ENCODE data around the gene SMURF1.
"Not testable (repeated sequence)": the region's sequence is repeated elsewhere in the genome, so short reads cannot be mapped to it uniquely, and the experiment has no call there.

The SMURF1 gene

DNA sequence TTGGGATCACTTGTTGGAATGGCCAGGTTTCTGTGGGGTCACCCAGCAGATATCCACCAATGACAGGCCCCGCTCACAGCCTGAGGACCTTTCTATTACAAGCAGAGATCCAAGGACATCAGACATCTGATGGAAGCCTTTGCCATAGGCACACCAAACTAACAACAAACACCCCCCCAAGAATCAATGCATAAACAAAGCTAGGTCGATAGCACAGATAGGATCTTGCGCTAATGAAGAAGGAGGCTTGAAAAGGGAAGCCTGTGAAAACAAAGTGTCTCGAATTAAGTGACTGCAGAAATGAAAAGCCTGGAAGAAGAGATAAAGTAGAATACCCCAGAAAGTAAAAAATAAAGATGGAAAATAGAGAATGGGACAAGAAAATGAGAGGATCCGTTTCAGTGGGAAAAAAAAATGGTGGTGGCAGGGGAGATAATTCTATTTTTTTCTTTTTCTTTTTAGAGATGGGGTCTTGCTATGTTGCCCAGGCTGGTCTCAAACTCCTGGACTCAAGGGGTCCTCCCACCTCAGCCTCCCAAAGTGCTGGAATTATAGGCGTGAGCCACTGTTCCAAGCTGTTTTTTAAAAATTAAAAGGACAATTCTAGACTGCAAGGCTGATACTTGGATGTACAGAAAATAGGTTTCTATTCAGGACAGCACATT is 26.3 kb upstream of the SMURF1 start:
- no peaks in the 10 kb centered on the region for H3K36me3 ChIP-seq
- TF ChIP-seq, protein P1, sequence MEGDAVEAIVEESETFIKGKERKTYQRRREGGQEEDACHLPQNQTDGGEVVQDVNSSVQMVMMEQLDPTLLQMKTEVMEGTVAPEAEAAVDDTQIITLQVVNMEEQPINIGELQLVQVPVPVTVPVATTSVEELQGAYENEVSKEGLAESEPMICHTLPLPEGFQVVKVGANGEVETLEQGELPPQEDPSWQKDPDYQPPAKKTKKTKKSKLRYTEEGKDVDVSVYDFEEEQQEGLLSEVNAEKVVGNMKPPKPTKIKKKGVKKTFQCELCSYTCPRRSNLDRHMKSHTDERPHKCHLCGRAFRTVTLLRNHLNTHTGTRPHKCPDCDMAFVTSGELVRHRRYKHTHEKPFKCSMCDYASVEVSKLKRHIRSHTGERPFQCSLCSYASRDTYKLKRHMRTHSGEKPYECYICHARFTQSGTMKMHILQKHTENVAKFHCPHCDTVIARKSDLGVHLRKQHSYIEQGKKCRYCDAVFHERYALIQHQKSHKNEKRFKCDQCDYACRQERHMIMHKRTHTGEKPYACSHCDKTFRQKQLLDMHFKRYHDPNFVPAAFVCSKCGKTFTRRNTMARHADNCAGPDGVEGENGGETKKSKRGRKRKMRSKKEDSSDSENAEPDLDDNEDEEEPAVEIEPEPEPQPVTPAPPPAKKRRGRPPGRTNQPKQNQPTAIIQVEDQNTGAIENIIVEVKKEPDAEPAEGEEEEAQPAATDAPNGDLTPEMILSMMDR (IDR thresholded peaks at IDR 0.05; ENCODE audit: low read depth, low read length), result no peak
- H3K27me3 ChIP-seq (ENCODE audit: insufficient read depth, low read depth, severe bottlenecking), result no peaks in the 10 kb centered on the region
- H3K9me3 ChIP-seq (ENCODE audit: severe bottlenecking), result no peaks in the 10 kb centered on the region
- no peak overlapping the region for H3K4me3 ChIP-seq (ENCODE audit: low read depth, low read length)
- DNase-seq, result no peak
- no peak overlapping the region for H3K27ac ChIP-seq

DNA sequence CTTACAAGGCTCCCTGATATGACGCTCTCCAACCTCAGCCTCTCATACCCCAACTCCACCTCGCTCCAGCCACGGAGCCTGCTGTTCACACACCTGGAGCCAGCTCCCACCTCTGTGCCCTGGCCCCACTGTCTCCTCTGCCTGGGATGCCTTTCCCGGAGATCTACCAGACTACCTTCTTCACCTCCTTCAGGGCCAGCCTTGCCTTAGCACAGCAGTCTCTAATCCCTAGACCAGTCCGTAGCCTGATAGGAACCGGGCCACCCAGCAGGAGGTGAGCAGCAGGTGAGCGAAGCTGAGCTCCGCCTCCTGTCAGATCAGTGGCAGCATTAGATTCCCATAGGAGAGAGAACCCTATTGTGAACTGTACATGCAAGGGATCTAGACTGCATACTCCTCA is 23.2 kb upstream of the SMURF1 start:
- Histone ChIP-seq H3K27ac (no peak overlapping the region), H3K4me3 (ENCODE audit: low read depth, low read length) (no peak overlapping the region), H3K27me3 (ENCODE audit: insufficient read depth, low read depth, severe bottlenecking) (no peaks in the 10 kb centered on the region), H3K36me3 (no peaks in the 10 kb centered on the region), H3K9me3 (ENCODE audit: severe bottlenecking) (no peaks in the 10 kb centered on the region)
- TF ChIP-seq, protein P1 (IDR thresholded peaks at IDR 0.05; ENCODE audit: low read depth, low read length), result no peak
- peak; percentile 33 for DNase-seq

DNA sequence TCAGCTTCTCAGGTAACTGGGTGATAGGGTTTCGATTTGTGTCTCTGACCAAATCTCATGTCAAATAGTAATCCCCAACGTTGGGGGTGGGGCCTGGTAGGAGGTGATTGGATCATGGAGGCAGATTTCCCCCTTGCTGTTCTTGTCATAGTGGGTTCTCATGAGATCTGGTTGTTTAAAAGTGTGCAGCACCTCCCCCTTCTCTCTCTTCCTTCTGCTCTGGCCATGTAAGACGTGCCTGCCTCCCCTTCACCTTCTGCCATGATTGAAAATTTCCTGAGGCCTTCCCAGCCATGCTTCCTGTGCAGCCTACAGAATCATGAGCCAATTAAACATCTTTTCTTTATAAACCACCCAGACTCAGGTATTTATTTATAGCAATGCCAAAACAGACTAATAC is 21.9 kb upstream of the SMURF1 start:
- H3K27ac ChIP-seq, result no peak overlapping the region
- H3K36me3 ChIP-seq, result no peaks in the 10 kb centered on the region
- no peaks in the 10 kb centered on the region for H3K27me3 ChIP-seq (ENCODE audit: insufficient read depth, low read depth, severe bottlenecking)
- H3K9me3 ChIP-seq (ENCODE audit: severe bottlenecking), result no peaks in the 10 kb centered on the region
- TF ChIP-seq, protein P1 (IDR thresholded peaks at IDR 0.05; ENCODE audit: low read depth, low read length), result no peak
- no peak for DNase-seq
- no peak overlapping the region for H3K4me3 ChIP-seq (ENCODE audit: low read depth, low read length)

- not testable (repeated sequence) for H3K27me3 ChIP-seq (ENCODE audit: insufficient read depth, low read depth, severe bottlenecking); DNase-seq; H3K9me3 ChIP-seq (ENCODE audit: severe bottlenecking); H3K36me3 ChIP-seq; H3K4me3 ChIP-seq (ENCODE audit: low read depth, low read length); H3K27ac ChIP-seq
Observed at GRCh38 chr7:99163669-99164068, 19.8 kb upstream of the SMURF1 start.

GRCh38 chr7:99156649-99157048 is 12.7 kb upstream of the SMURF1 start:
- Histone ChIP-seq H3K9me3 (ENCODE audit: severe bottlenecking) (no peaks in the 10 kb centered on the region), H3K4me3 (ENCODE audit: low read depth, low read length) (no peak overlapping the region), H3K27me3 (ENCODE audit: insufficient read depth, low read depth, severe bottlenecking) (no peaks in the 10 kb centered on the region), H3K27ac (no peak overlapping the region), H3K36me3 (no peaks in the 10 kb centered on the region)
- DNase-seq, result no peak
- TF ChIP-seq, protein P1 (IDR thresholded peaks at IDR 0.05; ENCODE audit: low read depth, low read length), result no peak

GRCh38 chr7:99155211-99155610 is 11.3 kb upstream of the SMURF1 start:
- H3K9me3 ChIP-seq (ENCODE audit: severe bottlenecking), result no peaks in the 10 kb centered on the region
- H3K27ac ChIP-seq, result no peak overlapping the region
- no peak for DNase-seq
- no peaks in the 10 kb centered on the region for H3K36me3 ChIP-seq
- H3K27me3 ChIP-seq (ENCODE audit: insufficient read depth, low read depth, severe bottlenecking), result no peaks in the 10 kb centered on the region
- TF ChIP-seq, protein P1 (IDR thresholded peaks at IDR 0.05; ENCODE audit: low read depth, low read length), result no peak
- H3K4me3 ChIP-seq (ENCODE audit: low read depth, low read length), result no peak overlapping the region
